Gastrocnemius medialis (tissue), 4 donors: ENCODE results near the gene HACD2. TPM values are rescaled to one million over a fixed set of nuclear protein-coding genes. Genes with fewer than 3 reads are reported as not detected.

ENCODE experiments used
- ATAC-seq, 2 donors: fragments of 150-250 bp; one replicate each; pipeline ENCODE4 v1.9.1; 2016
- DNase-seq, 2 donors: peaks; one replicate each; pipeline ENCODE4 v3.0.0-alpha.2; 2019
- H3K27ac ChIP-seq, 4 donors: fragments of 200-600 bp; sonication (generic); 1 replicate in 1 of 4; 2 replicates in 3 of 4; pipeline ENCODE4 v1.5.1; 2016 to 2018; ENCODE audit warnings: mild to moderate bottlenecking in 2 of 4, moderate library complexity in 1 of 4
- H3K27me3 ChIP-seq, 3 donors: fragments of 200-600 bp; sonication (generic) in 2 of 3; 1 replicate in 1 of 3; 2 replicates in 2 of 3; pipeline versions ENCODE4 v1.5.1 to v1.6.0; 2016 to 2019; ENCODE audit warnings: mild to moderate bottlenecking in 1 of 3, moderate library complexity in 1 of 3
- H3K36me3 ChIP-seq, 2 donors: fragments of 200-600 bp; sonication (generic) in 1 of 2; one replicate each; pipeline ENCODE4 v1.5.1; 2017 to 2018
- H3K4me1 ChIP-seq, 2 donors: fragments of 200-600 bp; sonication (generic) in 1 of 2; one replicate each; pipeline ENCODE4 v1.5.1; 2016 to 2017; ENCODE audit warnings: mild to moderate bottlenecking in 2 of 2
- H3K4me3 ChIP-seq, 4 donors: fragments of 200-600 bp; sonication (generic) in 3 of 4; 1 replicate in 1 of 4; 2 replicates in 3 of 4; pipeline ENCODE4 v1.5.1; 2016 to 2019; ENCODE audit warnings: mild to moderate bottlenecking in 2 of 4
- H3K9me3 ChIP-seq, 3 donors: fragments of 200-600 bp; sonication (generic) in 2 of 3; 1 replicate in 1 of 3; 2 replicates in 2 of 3; pipeline ENCODE4 v1.5.1; 2016 to 2019
- POLR2A ChIP-seq, 2 donors: fragments of 450-650 bp; IDR thresholded peaks; one replicate each; pipeline ENCODE4 v1.6.1; 2017; ENCODE audit warnings: antibody characterized with exemption in 2 of 2, mild to moderate bottlenecking in 2 of 2, moderate library complexity in 2 of 2
- in situ Hi-C, 4 donors: fragments of 200-750 bp; cut with MboI; loops; one replicate each; pipeline versions ENCODE4 v1.15.0 to v1.8.0; 2017; ENCODE audit warnings: low sequenced_read_pairs in 4 of 4
- intact Hi-C: fragments of 100-400 bp; cut with DNase I; formaldehyde crosslinking; loops from one replicate; pipeline ENCODE4 v1.15.1; 2023; ENCODE audit warnings: low total_unique reads
- total RNA-seq, 4 donors: library from RNA; depleted of rRNA; stranded (reverse); fragments of >200 nt; gene quantifications; one replicate each; pipeline versions ENCODE4 v1.1.0 to v1.2.3, GENCODE V29; 2016
- TF ChIP-seq, protein P1 (sequence below), 5 experiments: fragments of 450-650 bp in 3 of 5; fragments of 200-600 bp in 2 of 5; sonication (generic) in 2 of 5; IDR thresholded peaks in 4 of 5; conservative IDR thresholded peaks in 1 of 5; 1 replicate in 4 of 5; 2 replicates in 1 of 5; pipeline ENCODE4 v1.5.1; 2016 to 2019; ENCODE audit warnings: antibody characterized with exemption in 5 of 5, mild to moderate bottlenecking in 3 of 5, moderate library complexity in 3 of 5

Gene HACD2
- total RNA-seq, 4 donors from 2014 or later: 3.9 to 19.8 (median 6.7) TPM

DNA sequence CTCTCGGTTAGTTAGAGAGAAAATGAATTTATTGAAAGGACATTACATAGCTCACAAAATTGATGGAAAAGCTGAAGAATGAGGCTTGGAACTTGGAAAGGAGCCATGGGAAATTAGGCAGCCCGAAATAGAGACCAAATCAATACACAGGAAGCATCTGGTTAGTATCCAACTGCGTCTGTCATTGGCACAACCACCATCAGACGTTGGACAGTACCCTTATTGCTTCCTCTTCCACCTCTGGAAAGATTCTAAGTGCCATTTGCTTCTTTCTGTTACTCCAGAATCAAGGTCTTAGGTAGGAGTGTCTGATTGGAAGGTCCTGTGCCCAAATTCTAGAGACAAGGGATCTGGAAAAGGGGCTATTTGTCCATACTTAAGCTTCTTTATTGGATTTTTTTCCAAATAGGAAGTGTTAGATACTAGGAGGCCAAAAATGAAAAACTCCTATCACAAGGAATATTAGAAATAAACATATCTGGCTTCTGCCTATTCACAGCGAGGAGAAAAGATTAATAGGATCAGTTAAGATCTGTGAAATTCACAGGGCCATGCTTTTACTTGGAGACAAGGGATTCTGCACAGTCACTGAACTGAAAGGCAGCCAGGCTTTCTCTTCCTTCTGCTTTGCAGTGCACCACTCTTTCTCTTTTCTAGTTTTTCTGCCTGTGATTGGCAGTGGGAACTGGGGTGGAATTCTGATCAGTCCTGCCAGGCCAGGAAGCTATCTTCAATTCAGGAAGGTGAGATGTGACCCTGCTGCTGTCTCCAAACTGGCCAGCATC is 10.7 kb upstream of the HACD2 start:
- DNase-seq (no peak), ATAC-seq (no peak)
- Histone ChIP-seq H3K9me3 (no peaks in the 10 kb centered on the region), H3K27ac (no peak overlapping the region), H3K4me1 (no peaks in the 10 kb centered on the region), H3K4me3 (no peak overlapping the region), H3K36me3 (no peaks in the 10 kb centered on the region), H3K27me3 (no peaks in the 10 kb centered on the region)
- in situ Hi-C loops (no loop called here), intact Hi-C loops (no loop called here)
- no peak for TF ChIP-seq POLR2A (IDR thresholded peaks at IDR 0.05)
- TF ChIP-seq, protein P1, sequence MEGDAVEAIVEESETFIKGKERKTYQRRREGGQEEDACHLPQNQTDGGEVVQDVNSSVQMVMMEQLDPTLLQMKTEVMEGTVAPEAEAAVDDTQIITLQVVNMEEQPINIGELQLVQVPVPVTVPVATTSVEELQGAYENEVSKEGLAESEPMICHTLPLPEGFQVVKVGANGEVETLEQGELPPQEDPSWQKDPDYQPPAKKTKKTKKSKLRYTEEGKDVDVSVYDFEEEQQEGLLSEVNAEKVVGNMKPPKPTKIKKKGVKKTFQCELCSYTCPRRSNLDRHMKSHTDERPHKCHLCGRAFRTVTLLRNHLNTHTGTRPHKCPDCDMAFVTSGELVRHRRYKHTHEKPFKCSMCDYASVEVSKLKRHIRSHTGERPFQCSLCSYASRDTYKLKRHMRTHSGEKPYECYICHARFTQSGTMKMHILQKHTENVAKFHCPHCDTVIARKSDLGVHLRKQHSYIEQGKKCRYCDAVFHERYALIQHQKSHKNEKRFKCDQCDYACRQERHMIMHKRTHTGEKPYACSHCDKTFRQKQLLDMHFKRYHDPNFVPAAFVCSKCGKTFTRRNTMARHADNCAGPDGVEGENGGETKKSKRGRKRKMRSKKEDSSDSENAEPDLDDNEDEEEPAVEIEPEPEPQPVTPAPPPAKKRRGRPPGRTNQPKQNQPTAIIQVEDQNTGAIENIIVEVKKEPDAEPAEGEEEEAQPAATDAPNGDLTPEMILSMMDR (IDR thresholded peaks at IDR 0.05 in 4 of 5, conservative IDR thresholded peaks at IDR 0.05 in 1 of 5): no peak

DNA sequence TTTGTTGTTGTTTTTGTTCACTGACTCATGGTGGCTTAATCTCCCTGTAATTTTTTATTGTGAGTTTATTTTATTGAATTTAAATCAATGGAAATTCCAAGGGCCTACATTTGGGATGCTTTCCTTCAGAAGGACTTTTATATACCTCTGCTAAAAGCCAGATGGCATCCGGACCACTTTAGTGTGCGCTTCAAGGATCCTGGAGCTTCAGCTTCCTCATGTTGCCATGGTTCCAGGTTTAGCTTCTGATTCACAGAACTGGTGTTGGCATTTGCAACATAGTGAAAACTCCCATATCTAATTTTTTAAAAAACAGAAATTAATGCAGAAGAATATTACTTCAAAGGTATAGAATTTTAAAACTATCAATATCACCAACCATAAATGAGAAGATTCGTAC is 8.5 kb upstream of the HACD2 start:
- intact Hi-C loops (no loop called here), in situ Hi-C loops (no loop called here)
- no peak for ATAC-seq
- Histone ChIP-seq H3K4me1 (no peaks in the 10 kb centered on the region), H3K4me3 (no peak overlapping the region), H3K27me3 (no peaks in the 10 kb centered on the region), H3K36me3 (no peaks in the 10 kb centered on the region), H3K9me3 (no peaks in the 10 kb centered on the region), H3K27ac (no peak overlapping the region)
- TF ChIP-seq POLR2A (IDR thresholded peaks at IDR 0.05): no peak
- TF ChIP-seq, protein P1 (IDR thresholded peaks at IDR 0.05 in 4 of 5, conservative IDR thresholded peaks at IDR 0.05 in 1 of 5): no peak
- no peak for DNase-seq

DNA sequence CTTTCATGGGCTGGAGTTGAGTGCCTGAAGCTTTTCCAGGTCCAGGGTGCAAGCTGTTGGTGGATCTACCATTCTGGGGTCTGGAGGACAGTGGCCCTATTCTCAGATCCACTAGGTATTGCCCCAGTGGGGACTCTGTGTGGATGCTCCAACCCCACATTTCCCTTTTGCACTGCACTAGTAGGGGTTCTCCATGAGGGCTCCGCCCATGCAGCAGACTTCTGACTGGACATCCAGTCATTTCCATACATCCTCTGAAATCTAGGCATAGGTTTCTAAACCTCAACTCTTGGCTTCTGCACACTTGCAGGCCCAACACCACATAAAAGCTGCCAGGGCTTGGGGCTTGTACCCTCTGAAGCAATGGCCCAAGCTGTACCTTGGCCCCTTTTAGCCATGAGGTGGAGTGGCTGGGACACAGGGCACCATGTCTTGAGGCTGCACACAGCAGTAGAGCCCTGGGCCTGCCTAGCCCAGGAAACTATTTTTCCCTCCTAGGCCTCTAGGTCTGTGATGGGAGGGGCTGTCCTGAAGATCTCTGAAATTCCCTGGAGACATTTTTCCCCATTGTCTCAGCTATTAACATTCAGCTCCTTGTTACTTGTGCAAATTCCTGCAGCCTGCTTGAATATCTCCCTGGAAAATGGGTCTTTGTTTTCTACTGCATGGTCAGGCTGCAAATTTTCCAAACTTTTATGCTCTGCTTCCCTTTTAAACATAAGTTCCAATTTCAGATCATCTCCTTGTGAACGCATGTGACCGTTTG is 6.0 kb upstream of the HACD2 start:
- Histone ChIP-seq H3K9me3 (no peaks in the 10 kb centered on the region), H3K36me3 (no peaks in the 10 kb centered on the region), H3K27me3 (no peaks in the 10 kb centered on the region), H3K4me1 (peaks cover 6 to 7% of the 10 kb centered on the region in 2 donors), H3K4me3 (no peak overlapping the region), H3K27ac (no peak overlapping the region)
- intact Hi-C loops: no loop called here
- ATAC-seq: no peak
- no peak for TF ChIP-seq POLR2A (IDR thresholded peaks at IDR 0.05)
- TF ChIP-seq, protein P1 (IDR thresholded peaks at IDR 0.05 in 4 of 5, conservative IDR thresholded peaks at IDR 0.05 in 1 of 5): no peak
- DNase-seq: no peak
- in situ Hi-C loops: no loop called here

DNA sequence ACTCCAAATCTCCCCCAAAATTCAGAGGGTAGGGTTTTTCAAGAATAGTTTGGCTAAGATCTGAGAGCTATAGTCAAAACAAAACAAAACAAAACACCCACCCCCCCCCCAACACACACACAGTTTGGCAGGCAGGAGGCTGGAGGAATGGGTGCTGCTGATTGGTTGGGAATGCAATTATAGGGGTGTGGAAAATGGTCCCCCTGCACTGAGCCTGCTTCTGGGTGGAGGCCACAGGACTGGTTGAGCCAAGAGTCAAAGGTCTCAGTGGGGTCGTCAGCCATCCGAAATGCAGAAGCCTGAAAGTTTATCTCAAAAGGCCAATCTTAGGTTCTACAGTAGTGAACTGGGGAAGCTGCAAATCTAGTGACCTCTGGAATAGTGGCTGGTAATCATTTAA is 2.5 kb upstream of the HACD2 start:
- intact Hi-C loops: no loop called here
- no peaks in the 10 kb centered on the region for H3K27me3 ChIP-seq
- H3K4me1 ChIP-seq: peaks cover 10 to 17% of the 10 kb centered on the region in 2 donors
- no peak for TF ChIP-seq POLR2A (IDR thresholded peaks at IDR 0.05)
- TF ChIP-seq, protein P1 (IDR thresholded peaks at IDR 0.05 in 4 of 5, conservative IDR thresholded peaks at IDR 0.05 in 1 of 5): no peak
- H3K36me3 ChIP-seq: no peaks in the 10 kb centered on the region
- no peak overlapping the region for H3K4me3 ChIP-seq
- DNase-seq: no peak
- in situ Hi-C loops: no loop called here
- no peaks in the 10 kb centered on the region for H3K9me3 ChIP-seq
- H3K27ac ChIP-seq: no peak overlapping the region
- ATAC-seq: no peak
